OCI-M2 (cell line): ENCODE data around the gene SMC1A.

Experiments
- DNase-seq: peaks from one replicate; lab custom pipeline; 2025; ENCODE audit not compliant: unreplicated experiment; lab: John Stamatoyannopoulos, UW

SMC1A gene

GRCh38 chrX:53347948-53348347 is 74.5 kb downstream of the SMC1A start:
- no peak for DNase-seq

DNA sequence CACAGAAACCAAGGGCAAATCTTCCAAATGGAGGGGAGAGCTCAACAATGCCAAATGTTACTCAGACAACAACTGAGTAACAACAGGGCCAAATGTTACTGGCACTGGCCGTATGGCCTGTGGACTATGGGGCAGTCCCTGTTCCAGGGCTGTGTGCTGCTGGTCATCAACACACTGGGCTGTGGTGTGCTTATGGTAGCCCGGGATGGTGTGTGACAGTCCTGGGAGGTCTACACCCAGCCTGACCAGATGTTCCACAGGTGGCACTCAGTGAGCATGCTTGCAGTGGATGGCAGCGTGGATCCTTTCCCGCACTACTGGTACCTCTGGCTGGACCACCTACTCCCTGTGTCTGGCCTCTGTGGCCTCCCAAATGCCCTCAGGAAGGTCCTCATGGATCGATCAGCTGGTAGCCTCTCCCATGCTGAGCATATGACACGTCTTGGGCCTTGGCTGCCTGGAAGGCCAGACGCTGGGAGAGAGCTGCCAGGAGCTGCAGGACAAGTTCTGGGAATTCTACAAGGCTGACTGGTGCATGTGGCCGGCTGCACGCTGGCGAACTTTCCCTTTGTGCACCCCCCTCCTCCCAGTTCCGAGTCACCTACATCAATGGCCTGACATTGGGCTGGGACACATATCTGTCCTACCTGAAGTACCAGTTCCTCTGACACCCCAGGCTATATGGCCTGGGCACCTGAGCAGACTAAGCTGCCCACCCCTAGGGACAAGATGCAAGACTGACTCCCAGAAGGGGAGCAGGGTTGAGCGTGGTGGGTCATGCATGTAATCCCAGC is 81.4 kb downstream of the SMC1A start:
- DNase-seq, result no peak

DNA sequence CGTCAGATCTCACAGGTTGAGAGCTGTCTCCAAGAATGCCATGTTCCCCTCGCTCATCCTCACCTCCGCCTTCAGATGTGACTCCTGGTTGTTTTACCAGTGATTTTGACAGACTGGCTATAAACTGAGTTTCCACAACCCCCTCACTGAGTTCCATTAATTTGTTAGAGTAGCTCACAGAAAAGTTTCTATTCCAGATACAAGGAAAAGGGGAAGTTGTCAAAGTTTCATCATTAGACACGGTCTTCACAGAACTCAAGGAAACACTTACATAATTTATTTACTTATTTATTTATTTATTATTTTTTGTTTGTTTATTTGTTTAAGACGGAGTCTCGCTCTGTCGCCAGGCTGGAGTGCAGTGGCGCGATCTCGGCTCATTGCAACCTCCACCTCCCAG is 85.4 kb downstream of the SMC1A start:
- no peak for DNase-seq

DNA sequence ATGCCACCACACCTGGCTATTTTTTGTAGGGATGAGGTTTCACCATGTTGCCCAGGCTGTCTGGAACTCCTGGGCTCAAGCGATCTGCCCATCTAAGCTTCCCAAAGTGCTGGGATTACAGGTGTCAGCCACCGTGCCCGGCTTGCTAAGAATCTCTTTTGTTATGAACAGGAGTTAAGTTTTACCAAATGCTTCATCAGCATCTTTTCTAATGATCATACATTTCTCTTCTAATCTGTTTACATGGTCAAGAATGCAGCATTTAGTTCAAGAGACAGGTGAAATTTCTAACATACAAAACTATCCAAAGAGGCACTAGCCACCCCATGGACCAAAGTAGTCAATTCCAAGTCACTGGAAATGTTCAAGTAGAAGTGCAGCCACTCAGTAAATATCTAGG is 88.6 kb downstream of the SMC1A start:
- no peak for DNase-seq

- DNase-seq, result no peak
Observed at GRCh38 chrX:53332204-53332603, 90.2 kb downstream of the SMC1A start.

GRCh38 chrX:53330331-53330730 is 92.1 kb downstream of the SMC1A start:
- DNase-seq, result no peak

GRCh38 chrX:53324803-53325202 is 97.7 kb downstream of the SMC1A start:
- no peak for DNase-seq
